GM18526 (cell line): ENCODE results near the gene CSTF1.

Experiments used
- POLR2A ChIP-seq: IDR thresholded peaks from 3 replicates; pipeline ENCODE4 v1.6.1; 2011; ENCODE audit not compliant: insufficient read length; ENCODE audit errors: extremely low read depth

The CSTF1 gene

GRCh38 chr20:56428881-56429280, 36.4 kb downstream of the CSTF1 start:
- no peak for TF ChIP-seq POLR2A

DNA sequence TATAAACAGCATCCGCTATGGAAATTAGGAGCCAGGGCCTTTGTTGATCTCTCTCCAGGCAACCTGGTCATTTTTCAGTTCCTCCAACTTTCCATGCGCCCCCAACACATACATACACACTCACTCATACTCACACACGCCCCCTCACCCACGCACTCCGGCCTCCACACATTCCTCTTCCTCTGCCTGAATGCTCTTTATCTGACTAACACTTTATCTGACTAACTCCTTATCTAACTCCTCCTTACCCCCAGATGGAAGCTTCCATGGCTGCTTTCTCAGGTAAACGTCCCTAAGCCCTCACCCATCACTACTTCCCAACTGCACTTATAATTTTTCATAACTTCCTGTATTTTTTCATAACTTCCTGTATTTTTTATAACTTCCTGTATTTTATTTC, 37.1 kb downstream of the CSTF1 start:
- no peak for TF ChIP-seq POLR2A

- no peak for TF ChIP-seq POLR2A
Measured at GRCh38 chr20:56429941-56430340, 37.5 kb downstream of the CSTF1 start.

GRCh38 chr20:56430461-56430860, 38.0 kb downstream of the CSTF1 start:
- TF ChIP-seq POLR2A = no peak

DNA sequence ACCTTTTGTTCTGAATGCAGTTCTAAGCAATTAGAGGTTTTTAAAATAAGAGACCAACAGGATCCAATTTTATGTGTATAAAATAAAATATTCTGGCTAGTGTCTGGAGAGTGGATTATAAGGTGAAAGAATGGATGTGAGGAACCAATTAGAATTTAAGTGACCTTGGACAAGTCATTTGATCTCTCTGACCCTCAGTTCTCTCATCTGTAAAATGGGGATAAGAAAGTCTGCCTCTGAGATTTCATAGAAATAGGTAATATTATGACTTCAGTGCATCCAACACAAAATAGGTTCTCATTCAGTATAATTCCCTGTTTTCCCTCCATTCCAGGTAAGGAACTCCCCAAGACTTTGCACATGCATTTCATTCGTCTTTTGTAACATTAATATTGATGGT, 38.5 kb downstream of the CSTF1 start:
- TF ChIP-seq POLR2A = no peak

- no peak for TF ChIP-seq POLR2A
Measured at GRCh38 chr20:56431471-56431870, 39.0 kb downstream of the CSTF1 start.

- no peak for TF ChIP-seq POLR2A
Measured at GRCh38 chr20:56433221-56433879, 40.9 kb downstream of the CSTF1 start.

GRCh38 chr20:56433880-56434255, 41.4 kb downstream of the CSTF1 start:
- no peak for TF ChIP-seq POLR2A

- TF ChIP-seq POLR2A = no peak
Measured at GRCh38 chr20:56437196-56437960, 44.9 kb downstream of the CSTF1 start.

GRCh38 chr20:56438284-56438683, 45.8 kb downstream of the CSTF1 start:
- TF ChIP-seq POLR2A = no peak

- TF ChIP-seq POLR2A = no peak
Measured at GRCh38 chr20:56439771-56440291, 47.4 kb downstream of the CSTF1 start.

- TF ChIP-seq POLR2A = no peak
Measured at GRCh38 chr20:56440346-56441007, 48.0 kb downstream of the CSTF1 start.

DNA sequence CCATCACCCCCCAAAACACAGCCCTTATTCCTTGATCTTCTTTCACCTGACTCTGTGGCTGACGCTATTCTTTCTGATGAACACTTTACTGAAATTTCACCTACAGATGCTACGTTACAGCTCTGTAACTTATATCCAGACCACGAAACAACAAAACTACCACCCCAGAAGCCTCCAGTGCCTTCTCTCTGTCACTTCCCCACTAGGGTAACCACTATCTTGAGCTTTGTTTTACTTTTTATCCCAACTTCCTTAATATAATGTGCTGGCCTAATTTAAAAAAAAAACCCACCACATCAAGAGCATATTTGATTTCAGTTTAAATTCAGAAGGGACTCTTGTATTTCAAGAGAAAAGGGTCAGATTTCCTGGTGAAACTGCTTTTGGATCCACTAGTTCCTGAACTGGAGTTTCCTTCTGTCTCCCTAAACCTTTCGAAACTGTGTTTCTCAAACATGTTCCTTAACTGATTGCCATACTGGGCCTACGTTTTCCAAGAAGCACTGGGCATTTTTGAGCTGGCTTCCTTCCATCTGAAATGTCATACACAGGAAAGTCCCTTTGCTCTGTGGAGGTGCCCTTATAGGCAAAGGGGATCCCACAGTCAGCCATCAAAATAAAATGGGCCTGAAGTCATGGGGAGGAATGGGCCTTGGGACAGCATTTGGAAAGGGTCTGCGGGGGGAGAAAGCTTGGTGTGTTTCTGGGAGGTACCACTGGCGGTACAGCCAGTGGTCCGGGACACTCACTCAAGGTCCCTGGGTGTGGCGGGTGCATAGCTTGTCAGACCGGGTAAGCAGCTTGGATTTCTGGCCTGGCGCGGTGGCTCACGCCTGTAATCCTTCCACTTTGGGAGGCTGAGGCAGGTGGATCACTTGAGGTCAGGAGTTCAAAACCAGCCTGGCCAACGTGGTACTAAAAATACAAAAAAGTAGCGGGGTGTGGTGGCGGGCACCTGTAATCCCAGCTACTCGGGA, 50.2 kb downstream of the CSTF1 start:
- no peak for TF ChIP-seq POLR2A

DNA sequence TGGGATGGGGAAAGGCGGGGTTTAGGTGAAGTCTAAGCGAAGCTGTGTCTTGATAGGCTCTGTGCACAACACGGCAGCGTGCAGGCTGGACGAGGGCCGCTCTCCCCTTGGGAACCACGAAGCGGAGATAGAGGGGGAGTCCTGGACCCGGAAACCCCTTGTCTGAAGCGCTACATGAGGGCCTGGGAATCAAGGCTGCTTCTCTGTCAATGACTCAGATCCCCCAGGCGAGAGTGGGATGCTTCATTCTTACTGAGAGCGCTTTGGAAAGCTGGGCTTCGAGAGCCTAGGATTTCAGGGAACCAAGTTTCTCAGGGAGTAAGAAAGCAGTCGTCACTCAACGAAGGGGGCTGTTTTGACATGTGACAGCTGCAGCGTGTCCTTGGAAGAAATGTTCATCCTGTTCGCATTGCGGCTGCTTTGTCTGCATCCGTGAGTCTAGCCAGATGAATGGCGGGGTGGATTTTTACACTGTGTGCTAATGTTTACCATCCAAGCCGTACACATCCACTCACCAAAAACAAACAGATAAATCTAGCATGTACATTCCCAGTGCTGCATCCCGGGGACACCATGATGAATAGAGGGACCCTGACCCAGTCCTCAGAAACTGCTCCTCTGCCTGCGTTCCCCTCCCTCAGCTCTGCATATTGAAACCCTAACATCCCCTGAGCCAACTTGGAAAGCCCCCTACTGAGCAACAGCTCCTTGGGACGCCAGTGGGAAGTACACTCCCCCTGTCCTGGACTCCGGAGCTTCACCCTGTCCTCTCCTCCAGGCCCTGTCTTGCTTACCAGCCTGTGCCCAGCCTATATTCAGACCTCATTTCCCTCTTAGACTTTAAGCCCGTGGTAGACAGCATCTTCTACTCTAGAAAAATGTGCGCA, 51.5 kb downstream of the CSTF1 start:
- no peak for TF ChIP-seq POLR2A

DNA sequence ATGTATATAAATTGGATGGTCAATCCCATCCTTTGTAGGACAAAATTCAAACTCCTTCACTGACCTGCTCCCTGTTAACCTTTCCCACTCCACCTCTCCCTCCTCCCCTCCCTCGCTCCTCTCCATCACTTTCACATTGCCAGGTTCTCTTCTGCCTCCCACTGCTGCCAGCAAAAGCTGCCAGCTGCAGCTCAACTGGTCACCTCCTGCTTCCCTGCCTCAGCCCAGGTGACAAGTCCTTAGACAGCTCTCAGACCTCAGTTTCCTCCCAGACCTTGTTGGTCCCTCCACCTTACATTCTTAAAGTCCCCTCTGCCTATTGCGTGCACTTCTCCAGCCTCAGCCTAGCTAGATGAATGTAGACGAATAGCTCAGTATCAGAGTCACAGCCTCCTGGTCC, 52.7 kb downstream of the CSTF1 start:
- TF ChIP-seq POLR2A = no peak
